Stimulated activated CD4-positive, alpha-beta T cell treated with anti-CD3 and anti-CD28 coated beads, Interleukin-2, amount 100 ng/mL, for 4 hours (primary cell): ENCODE measurements around the gene DIS3L2.
"Not testable (repeated sequence)": the region's sequence is repeated elsewhere in the genome, so short reads cannot be mapped to it uniquely, and the experiment has no call there.

Experiments used
- DNase-seq: peaks from one replicate; pipeline ENCODE4 v3.0.0-alpha.2; 2020; ENCODE audit warnings: low read depth

The DIS3L2 gene

GRCh38 chr2:232116852-232117251 lies 155.3 kb downstream of the DIS3L2 start:
- DNase-seq: no peak

GRCh38 chr2:232117413-232117812 lies 155.9 kb downstream of the DIS3L2 start:
- no peak for DNase-seq

GRCh38 chr2:232120911-232121310 lies 159.4 kb downstream of the DIS3L2 start:
- DNase-seq: no peak

GRCh38 chr2:232124309-232124708 lies 162.8 kb downstream of the DIS3L2 start:
- no peak for DNase-seq

GRCh38 chr2:232126301-232127099 lies 165.0 kb downstream of the DIS3L2 start:
- DNase-seq: no peak

- DNase-seq: no peak
Observed at GRCh38 chr2:232129483-232129882, 168.0 kb downstream of the DIS3L2 start.

- DNase-seq: no peak
Observed at GRCh38 chr2:232132181-232132580, 170.7 kb downstream of the DIS3L2 start.

GRCh38 chr2:232133078-232133477 lies 171.6 kb downstream of the DIS3L2 start:
- no peak for DNase-seq

GRCh38 chr2:232134939-232135338 lies 173.4 kb downstream of the DIS3L2 start:
- DNase-seq: no peak

- no peak for DNase-seq
Observed at GRCh38 chr2:232137356-232138147, 176.0 kb downstream of the DIS3L2 start.

GRCh38 chr2:232138441-232138840 lies 176.9 kb downstream of the DIS3L2 start:
- DNase-seq: no peak

GRCh38 chr2:232139171-232139594 lies 177.7 kb downstream of the DIS3L2 start:
- DNase-seq: peak; percentile 1

GRCh38 chr2:232139786-232140562 lies 178.5 kb downstream of the DIS3L2 start:
- DNase-seq: no peak

- DNase-seq: no peak
Observed at GRCh38 chr2:232141591-232141990, 180.1 kb downstream of the DIS3L2 start.

- DNase-seq: no peak
Observed at GRCh38 chr2:232142049-232142448, 180.5 kb downstream of the DIS3L2 start.

GRCh38 chr2:232142502-232142901 lies 181.0 kb downstream of the DIS3L2 start:
- no peak for DNase-seq

- no peak for DNase-seq
Observed at GRCh38 chr2:232146294-232146693, 184.8 kb downstream of the DIS3L2 start.

- no peak for DNase-seq
Observed at GRCh38 chr2:232147440-232148077, 186.0 kb downstream of the DIS3L2 start.

- no peak for DNase-seq
Observed at GRCh38 chr2:232162187-232162586, 200.7 kb downstream of the DIS3L2 start.

GRCh38 chr2:232170396-232170795 lies 208.9 kb downstream of the DIS3L2 start:
- no peak for DNase-seq

GRCh38 chr2:232174662-232175061 lies 213.1 kb downstream of the DIS3L2 start:
- DNase-seq: no peak

- not testable (repeated sequence) for DNase-seq
Observed at GRCh38 chr2:232176587-232176986, 215.1 kb downstream of the DIS3L2 start.
